ENCODE results near the gene MAPKBP1.

Gene MAPKBP1

GRCh38 chr15:41773729-41774061 lies 589 bp upstream of the MAPKBP1 start:
- Histone ChIP-seq H3K27me3 (ENCODE audit: insufficient read depth, low read depth, severe bottlenecking) (no peaks in the 10 kb centered on the region), H3K36me3 (no peaks in the 10 kb centered on the region), H3K9me3 (ENCODE audit: severe bottlenecking) (no peaks in the 10 kb centered on the region), H3K4me3 (ENCODE audit: low read depth, low read length) (peak overlapping the region; percentile 82), H3K27ac (peak overlapping the region; percentile 65)
- TF ChIP-seq, protein P1, sequence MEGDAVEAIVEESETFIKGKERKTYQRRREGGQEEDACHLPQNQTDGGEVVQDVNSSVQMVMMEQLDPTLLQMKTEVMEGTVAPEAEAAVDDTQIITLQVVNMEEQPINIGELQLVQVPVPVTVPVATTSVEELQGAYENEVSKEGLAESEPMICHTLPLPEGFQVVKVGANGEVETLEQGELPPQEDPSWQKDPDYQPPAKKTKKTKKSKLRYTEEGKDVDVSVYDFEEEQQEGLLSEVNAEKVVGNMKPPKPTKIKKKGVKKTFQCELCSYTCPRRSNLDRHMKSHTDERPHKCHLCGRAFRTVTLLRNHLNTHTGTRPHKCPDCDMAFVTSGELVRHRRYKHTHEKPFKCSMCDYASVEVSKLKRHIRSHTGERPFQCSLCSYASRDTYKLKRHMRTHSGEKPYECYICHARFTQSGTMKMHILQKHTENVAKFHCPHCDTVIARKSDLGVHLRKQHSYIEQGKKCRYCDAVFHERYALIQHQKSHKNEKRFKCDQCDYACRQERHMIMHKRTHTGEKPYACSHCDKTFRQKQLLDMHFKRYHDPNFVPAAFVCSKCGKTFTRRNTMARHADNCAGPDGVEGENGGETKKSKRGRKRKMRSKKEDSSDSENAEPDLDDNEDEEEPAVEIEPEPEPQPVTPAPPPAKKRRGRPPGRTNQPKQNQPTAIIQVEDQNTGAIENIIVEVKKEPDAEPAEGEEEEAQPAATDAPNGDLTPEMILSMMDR (IDR thresholded peaks at IDR 0.05; ENCODE audit: low read depth, low read length): no peak
- no peak for DNase-seq

- Histone ChIP-seq H3K27ac (peak overlapping the region; percentile 65), H3K9me3 (ENCODE audit: severe bottlenecking) (no peaks in the 10 kb centered on the region), H3K4me3 (ENCODE audit: low read depth, low read length) (peak overlapping the region; percentile 82), H3K36me3 (no peaks in the 10 kb centered on the region), H3K27me3 (ENCODE audit: insufficient read depth, low read depth, severe bottlenecking) (no peaks in the 10 kb centered on the region)
- DNase-seq: no peak
- TF ChIP-seq, protein P1 (IDR thresholded peaks at IDR 0.05; ENCODE audit: low read depth, low read length): no peak
Measured at GRCh38 chr15:41774882-41775417, 666 bp downstream of the MAPKBP1 start.

GRCh38 chr15:41775651-41776050 lies 1.4 kb downstream of the MAPKBP1 start:
- no peak for DNase-seq
- H3K4me3 ChIP-seq (ENCODE audit: low read depth, low read length): no peak overlapping the region; the same call in 1 of the 2 replicates
- H3K9me3 ChIP-seq (ENCODE audit: severe bottlenecking): no peaks in the 10 kb centered on the region
- H3K27me3 ChIP-seq (ENCODE audit: insufficient read depth, low read depth, severe bottlenecking): no peaks in the 10 kb centered on the region
- no peaks in the 10 kb centered on the region for H3K36me3 ChIP-seq
- no peak overlapping the region for H3K27ac ChIP-seq
- TF ChIP-seq, protein P1 (IDR thresholded peaks at IDR 0.05; ENCODE audit: low read depth, low read length): no peak

DNA sequence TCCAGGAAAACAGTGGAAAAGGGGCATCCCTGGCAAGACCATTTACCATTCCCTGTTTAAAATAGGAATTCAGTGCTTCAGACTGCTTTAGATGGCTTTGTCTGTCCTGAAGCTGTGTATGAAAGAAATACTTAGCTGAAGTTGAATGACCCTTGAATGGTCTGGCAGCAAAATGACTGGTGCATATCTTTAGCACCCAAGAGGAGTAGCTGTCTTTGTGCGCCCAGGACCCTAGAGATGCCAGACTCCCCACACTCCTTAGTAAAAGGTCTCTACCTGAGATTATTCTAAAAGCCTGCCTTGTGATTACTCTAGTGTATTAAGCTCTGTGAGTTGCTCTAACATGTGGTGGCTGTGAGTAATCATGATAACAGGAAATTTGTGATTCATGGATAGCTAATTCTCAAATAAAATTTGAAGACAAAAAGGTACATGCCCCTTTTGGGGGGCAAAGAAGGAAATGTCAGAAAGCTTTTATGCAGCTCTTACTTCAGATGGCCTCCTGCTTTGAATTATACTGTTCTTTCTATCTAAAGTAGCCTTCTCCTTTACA lies 3.2 kb downstream of the MAPKBP1 start:
- Histone ChIP-seq H3K4me3 (ENCODE audit: low read depth, low read length) (no peak overlapping the region), H3K27ac (no peak overlapping the region), H3K36me3 (no peaks in the 10 kb centered on the region), H3K9me3 (ENCODE audit: severe bottlenecking) (no peaks in the 10 kb centered on the region), H3K27me3 (ENCODE audit: insufficient read depth, low read depth, severe bottlenecking) (no peaks in the 10 kb centered on the region)
- no peak for DNase-seq
- TF ChIP-seq, protein P1 (IDR thresholded peaks at IDR 0.05; ENCODE audit: low read depth, low read length): no peak

- Histone ChIP-seq H3K9me3 (ENCODE audit: severe bottlenecking) (no peaks in the 10 kb centered on the region), H3K27me3 (ENCODE audit: insufficient read depth, low read depth, severe bottlenecking) (no peaks in the 10 kb centered on the region), H3K4me3 (ENCODE audit: low read depth, low read length) (no peak overlapping the region), H3K27ac (no peak overlapping the region), H3K36me3 (no peaks in the 10 kb centered on the region)
- no peak for DNase-seq
- TF ChIP-seq, protein P1 (IDR thresholded peaks at IDR 0.05; ENCODE audit: low read depth, low read length): no peak
Measured at GRCh38 chr15:41778521-41778920, 4.2 kb downstream of the MAPKBP1 start.

- Histone ChIP-seq H3K36me3 (no peaks in the 10 kb centered on the region), H3K27ac (no peak overlapping the region), H3K4me3 (ENCODE audit: low read depth, low read length) (no peak overlapping the region), H3K9me3 (ENCODE audit: severe bottlenecking) (no peaks in the 10 kb centered on the region), H3K27me3 (ENCODE audit: insufficient read depth, low read depth, severe bottlenecking) (no peaks in the 10 kb centered on the region)
- no peak for DNase-seq
- TF ChIP-seq, protein P1 (IDR thresholded peaks at IDR 0.05; ENCODE audit: low read depth, low read length): no peak
Measured at GRCh38 chr15:41779662-41780157, 5.4 kb downstream of the MAPKBP1 start.
